H1 (cell line): Measurements from ENCODE around the gene UBN1. TPM values are rescaled to one million over a fixed set of nuclear protein-coding genes. Genes with fewer than 3 reads are reported as not detected.

Experiments used
- CTCF ChIA-PET: fragments of 300-600 bp; sonication (Branson Sonifier 250); formaldehyde crosslinking; loops from one replicate; lab custom pipeline; 2021; ENCODE audit not compliant: partially characterized antibody; lab: Charles Lee
- POLR2A ChIA-PET: fragments of 300-600 bp; sonication (Branson Sonifier 250); formaldehyde crosslinking; loops from one replicate; lab custom pipeline; 2021; ENCODE audit warnings: inconsistent platforms; ENCODE audit not compliant: partially characterized antibody; lab: Charles Lee
- DNase-seq, 2 experiments: peaks; one replicate each; pipeline versions ENCODE4 v3.0.0 to v3.0.0-alpha.2; 2010 to 2022; ENCODE audit warnings: low spot score in 2 of 2, low read depth in 1 of 2, mixed read lengths in 1 of 2
- FAIRE-seq: peaks from 2 replicates; lab custom pipeline; 2011; peaks lifted over from hg19 to GRCh38; lab: Jason Lieb, UNC
- H2AFZ ChIP-seq: 2 replicates; pipeline ENCODE4 v1.8.1; 2012; ENCODE audit warnings: low read length, inconsistent platforms
- H2AK5ac ChIP-seq: 2 replicates; pipeline ENCODE4 v1.6.1; 2013; ENCODE audit warnings: low read depth, low read length
- H2BK120ac ChIP-seq: replicated peaks from 2 replicates; pipeline ENCODE3; 2013; ENCODE audit warnings: low read depth, low read length, inconsistent platforms
- H2BK12ac ChIP-seq: 2 replicates; pipeline ENCODE4 v1.6.1; 2013; ENCODE audit warnings: low read depth, low read length
- H2BK15ac ChIP-seq: 2 replicates; pipeline ENCODE4 v1.6.1; 2013; ENCODE audit warnings: low read length
- H2BK20ac ChIP-seq: 2 replicates; pipeline ENCODE4 v1.6.1; 2013; ENCODE audit warnings: low read length
- H2BK5ac ChIP-seq: 2 replicates; pipeline ENCODE4 v1.6.1; 2013; ENCODE audit warnings: low read depth, low read length
- H3K14ac ChIP-seq: 2 replicates; pipeline ENCODE4 v1.6.1; 2013; ENCODE audit warnings: inconsistent platforms; ENCODE audit not compliant: insufficient read length
- H3K18ac ChIP-seq: 2 replicates; pipeline ENCODE4 v1.6.1; 2013; ENCODE audit warnings: low read length; ENCODE audit errors: extremely low read depth
- H3K23ac ChIP-seq: 2 replicates; pipeline ENCODE4 v1.6.1; 2013; ENCODE audit warnings: inconsistent platforms; ENCODE audit not compliant: insufficient read length
- H3K23me2 ChIP-seq: 2 replicates; pipeline ENCODE4 v1.6.1; 2013; ENCODE audit warnings: low read depth, low read length
- H3K27ac ChIP-seq: 2 replicates; pipeline ENCODE4 v1.6.1; 2011; ENCODE audit warnings: low read depth, low read length, inconsistent platforms
- H3K27me3 ChIP-seq, 4 experiments: replicated peaks in 1 of 4; 1 replicate in 1 of 4; 2 replicates in 3 of 4; pipeline versions ENCODE4 v1.6.1 to v1.8.1; 2011 to 2013; ENCODE audit warnings: low read length in 3 of 4, mild to moderate bottlenecking in 3 of 4, inconsistent platforms in 2 of 4, mixed read lengths in 2 of 4, moderate library complexity in 1 of 4; ENCODE audit not compliant: control insufficient read depth in 3 of 4, insufficient read depth in 3 of 4; ENCODE audit errors: extremely low read depth in 1 of 4
- H3K36me3 ChIP-seq, 4 experiments: 2 replicates each; pipeline versions ENCODE4 v1.6.1 to v1.8.1; 2011 to 2013; ENCODE audit warnings: mild to moderate bottlenecking in 4 of 4, low read length in 3 of 4, moderate library complexity in 2 of 4, control low read depth in 1 of 4, inconsistent platforms in 1 of 4; ENCODE audit not compliant: insufficient read depth in 4 of 4, control insufficient read depth in 2 of 4
- H3K4ac ChIP-seq: replicated peaks from 2 replicates; pipeline ENCODE3; 2013; ENCODE audit warnings: low read length, low read depth, mixed read lengths, inconsistent platforms; ENCODE audit not compliant: insufficient read length
- H3K4me1 ChIP-seq, 4 experiments: replicated peaks in 1 of 4; 1 replicate in 1 of 4; 2 replicates in 3 of 4; pipeline versions ENCODE4 v1.6.1 to v1.8.1; 2011 to 2013; ENCODE audit warnings: low read length in 3 of 4, inconsistent platforms in 2 of 4, mixed read lengths in 1 of 4; ENCODE audit not compliant: insufficient read depth in 4 of 4, control insufficient read depth in 3 of 4
- H3K4me2 ChIP-seq, 2 experiments: 2 replicates each; pipeline versions ENCODE4 v1.6.1 to v1.8.1; 2011 to 2013; ENCODE audit warnings: low read depth in 2 of 2, low read length in 2 of 2, control low read depth in 1 of 2, inconsistent platforms in 1 of 2, mild to moderate bottlenecking in 1 of 2; ENCODE audit not compliant: insufficient read depth in 1 of 2
- H3K4me3 ChIP-seq, 4 experiments: fragments of 200-600, 300-600 bp in 1 of 4; sonication (generic), shearing (Covaris generic), sonication (Bioruptor Twin) in 1 of 4; 2 replicates each; pipeline versions ENCODE4 v1.5.1 to v1.8.1; 2011 to 2016; ENCODE audit warnings: low read length in 4 of 4, low read depth in 3 of 4, control low read depth in 2 of 4, inconsistent platforms in 2 of 4, mild to moderate bottlenecking in 2 of 4, mixed read lengths in 1 of 4, moderate library complexity in 1 of 4; ENCODE audit not compliant: insufficient read depth in 2 of 4; ENCODE audit errors: extremely low read depth in 1 of 4
- H3K56ac ChIP-seq: replicated peaks from 2 replicates; pipeline ENCODE3; 2013; ENCODE audit warnings: low read depth, mild to moderate bottlenecking, mixed read lengths, low read length, inconsistent platforms; ENCODE audit not compliant: insufficient read length
- H3K79me1 ChIP-seq: 2 replicates; pipeline ENCODE4 v1.6.1; 2013; ENCODE audit warnings: low read depth, low read length, control low read depth
- H3K79me2 ChIP-seq, 2 experiments: 2 replicates each; pipeline versions ENCODE4 v1.6.1 to v1.8.1; 2012 to 2013; ENCODE audit warnings: low read length in 2 of 2, mild to moderate bottlenecking in 2 of 2, inconsistent platforms in 1 of 2; ENCODE audit not compliant: insufficient read depth in 2 of 2, control insufficient read depth in 1 of 2
- H3K9ac ChIP-seq, 4 experiments: replicated peaks in 1 of 4; 1 replicate in 1 of 4; 2 replicates in 3 of 4; pipeline versions ENCODE4 v1.6.1 to v1.8.1; 2011 to 2013; ENCODE audit warnings: low read depth in 3 of 4, low read length in 3 of 4, control low read depth in 2 of 4, mild to moderate bottlenecking in 2 of 4, moderate library complexity in 2 of 4, inconsistent platforms in 1 of 4; ENCODE audit errors: extremely low read depth in 1 of 4
- H3K9me3 ChIP-seq, 2 experiments: 2 replicates each; pipeline versions ENCODE4 v1.6.1 to v1.8.1; 2012 to 2013; ENCODE audit warnings: mild to moderate bottlenecking in 2 of 2, moderate library complexity in 2 of 2, control low read depth in 1 of 2, inconsistent platforms in 1 of 2, low read depth in 1 of 2, low read length in 1 of 2, mixed read lengths in 1 of 2; ENCODE audit not compliant: insufficient read depth in 2 of 2
- H4K20me1 ChIP-seq, 2 experiments: replicated peaks in 1 of 2; 2 replicates each; pipeline versions ENCODE3 to v1.8.1; 2011 to 2013; ENCODE audit warnings: inconsistent platforms in 2 of 2, low read length in 2 of 2, mild to moderate bottlenecking in 1 of 2; ENCODE audit not compliant: insufficient read depth in 2 of 2, control insufficient read depth in 1 of 2
- H4K5ac ChIP-seq: 2 replicates; pipeline ENCODE4 v1.6.1; 2013; ENCODE audit warnings: low read length, low read depth, mixed read lengths, inconsistent platforms; ENCODE audit not compliant: insufficient read length
- H4K8ac ChIP-seq: 2 replicates; pipeline ENCODE4 v1.8.0; 2013; ENCODE audit warnings: mild to moderate bottlenecking, moderate library complexity, low read length, inconsistent platforms; ENCODE audit not compliant: insufficient read depth; ENCODE audit errors: extremely low read depth
- H4K91ac ChIP-seq: replicated peaks from 2 replicates; pipeline ENCODE3; 2013; ENCODE audit warnings: low read length, mixed read lengths, inconsistent platforms; ENCODE audit not compliant: insufficient read length
- CBX5 ChIP-seq: fragments of 300-800, 300-1000 bp; sonication (generic); IDR thresholded peaks from 2 replicates; pipeline ENCODE4 v1.7.1; 2016; ENCODE audit warnings: antibody characterized with exemption, low read length, low read depth
- CEBPB ChIP-seq: IDR thresholded peaks from 2 replicates; pipeline ENCODE4 v1.6.1; 2012; ENCODE audit warnings: low read depth, low read length
- EZH2 ChIP-seq: fragments of 200-600 bp; sonication (generic); IDR thresholded peaks from 2 replicates; pipeline ENCODE4 v1.7.1; 2012; ENCODE audit warnings: low read depth, mild to moderate bottlenecking, moderate library complexity, low read length, inconsistent platforms; ENCODE audit not compliant: severe bottlenecking
- GABPA ChIP-seq: IDR thresholded peaks from 2 replicates; pipeline ENCODE4 v1.6.1; 2011; ENCODE audit warnings: mild to moderate bottlenecking, low read length, moderate library complexity, borderline replicate concordance; ENCODE audit not compliant: insufficient read depth
- JUN ChIP-seq: IDR thresholded peaks from 2 replicates; pipeline ENCODE4 v1.6.1; 2011; ENCODE audit warnings: low read depth, mild to moderate bottlenecking, improper control_type of control experiment, low read length
- NRF1 ChIP-seq: IDR thresholded peaks from 2 replicates; pipeline ENCODE4 v1.6.1; 2011; ENCODE audit warnings: mild to moderate bottlenecking, low read depth, low read length, improper control_type of control experiment
- PHF8 ChIP-seq: fragments of 200-600 bp; sonication (generic); conservative IDR thresholded peaks from 2 replicates; pipeline ENCODE4 v1.7.1; 2012; ENCODE audit warnings: low read depth, mild to moderate bottlenecking, inconsistent platforms, low read length, moderate library complexity
- POLR2AphosphoS5 ChIP-seq: IDR thresholded peaks from 2 replicates; pipeline ENCODE4 v1.6.1; 2011; ENCODE audit warnings: low read depth, low read length
- SP2 ChIP-seq: IDR thresholded peaks from 2 replicates; pipeline ENCODE4 v1.6.1; 2012; ENCODE audit warnings: mild to moderate bottlenecking, low read length, inconsistent platforms
- TAF7 ChIP-seq: optimal IDR thresholded peaks from 2 replicates; pipeline ENCODE3; 2011; ENCODE audit warnings: low read depth, mild to moderate bottlenecking, inconsistent platforms, low read length, moderate library complexity, borderline replicate concordance
- TBP ChIP-seq: IDR thresholded peaks from 2 replicates; pipeline ENCODE4 v1.6.1; 2011; ENCODE audit warnings: low read depth, low read length, improper control_type of control experiment
- TCF12 ChIP-seq: IDR thresholded peaks from 2 replicates; pipeline ENCODE4 v1.6.1; 2011; ENCODE audit warnings: low read depth, mild to moderate bottlenecking, low read length
- WGBS, 2 experiments: shearing (Covaris generic) in 1 of 2; methylation state at CpG; one replicate each; pipeline versions ENCODE4 v1.1.6 to v1.1.7; 2013 to 2015; ENCODE audit warnings: low lambda C conversion rate in 2 of 2, mixed read lengths in 2 of 2, inconsistent platforms in 1 of 2, low coverage in 1 of 2, missing lambda C conversion rate in 1 of 2; ENCODE audit not compliant: insufficient replicate concordance in 2 of 2, insufficient coverage in 1 of 2, insufficient read length in 1 of 2; ENCODE audit errors: extremely low coverage in 1 of 2, missing lambda C conversion rate in 1 of 2; 5-methylcytosine and 5-hydroxymethylcytosine counted together
- polyA plus RNA-seq, 7 experiments: library from polyadenylated mRNA; depleted of rRNA in 3 of 7; stranded (reverse) in 5 of 7; unstranded in 2 of 7; fragments of >200 nt in 5 of 7; fragments of 200-250 nt in 2 of 7; gene quantifications; 1 replicate in 5 of 7; 2 replicates in 1 of 7; 4 replicates in 1 of 7; pipeline versions ENCODE4 v1.2.1 to v1.2.3, GENCODE V29; 2011 to 2013; ENCODE audit warnings: missing spikeins in 2 of 7, mixed read lengths in 2 of 7
- total RNA-seq: library from RNA; stranded (reverse); fragmentation: NEBNext Ultra II Directional; extraction: Animal tissue kit (Norgen Biotek cat#: 25700); gene quantifications from 2 replicates; pipeline ENCODE4 v1.2.1, GENCODE V29; 2021

Gene UBN1
- total and polyA plus RNA-seq, 2 of the 8 experiments (the other 6 are each of a cell fraction or from before 2014, with no cell fraction given): 16.2 to 37.0 TPM

DNA sequence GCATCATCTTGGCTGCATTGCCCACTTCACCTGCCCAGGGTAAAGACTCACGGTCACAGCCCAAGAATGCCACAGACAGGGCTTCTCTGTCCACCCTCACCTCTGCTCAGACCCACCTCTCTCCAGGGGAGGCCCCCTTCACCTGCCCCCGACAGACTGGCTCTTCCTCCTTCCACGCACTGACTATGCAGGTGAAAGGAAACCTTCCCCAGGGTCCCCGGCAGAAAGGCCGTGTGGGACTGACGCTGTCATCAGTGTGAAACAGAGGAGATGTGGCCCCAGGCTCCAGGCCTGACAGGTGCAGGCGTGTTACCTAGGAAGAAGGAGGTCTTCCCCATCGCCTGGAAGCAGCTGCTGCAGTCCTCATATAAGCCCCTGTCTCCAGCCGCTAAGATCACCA lies 35.5 kb upstream of the UBN1 start:
- H3K79me2 ChIP-seq: no peaks in the 10 kb centered on the region
- H3K14ac ChIP-seq: no peak overlapping the region
- 85% methylated on average over 9 of the region's 9 CpGs; no CpG with 5 or more reads in 1 of the 2 experiments for WGBS, 2 experiments
- FAIRE-seq (no peak), DNase-seq (no peak)
- no peak overlapping the region for H4K8ac ChIP-seq
- H2AFZ ChIP-seq: no peak overlapping the region
- no peak overlapping the region for H3K18ac ChIP-seq
- H3K4me2 ChIP-seq: no peak overlapping the region
- H3K56ac ChIP-seq: no peak overlapping the region
- no peaks in the 10 kb centered on the region for H3K79me1 ChIP-seq
- no peaks in the 10 kb centered on the region for H3K9me3 ChIP-seq
- H4K5ac ChIP-seq: no peak overlapping the region
- no peak overlapping the region for H3K4me3 ChIP-seq
- H3K23ac ChIP-seq: no peak overlapping the region
- H2BK15ac ChIP-seq: no peak overlapping the region
- POLR2A ChIA-PET: interaction anchor here (0.7 to 1.4 kb wide), 5 partner anchors 10 to 38 kb away, joined by 3 to 5 read pairs (median 3); partner anchors contain the start of gene ROGDI
- no peak overlapping the region for H3K27ac ChIP-seq
- no peak overlapping the region for H2BK5ac ChIP-seq
- CTCF ChIA-PET: interaction anchor here (0.6 kb wide), 3 partner anchors 82 to 1033 kb away, joined by 3 read pairs; no protein-coding TSS in a partner anchor
- no peaks in the 10 kb centered on the region for H3K4me1 ChIP-seq
- peaks cover 0 to 6% of the 10 kb centered on the region in 2 experiments for H4K20me1 ChIP-seq
- no peak overlapping the region for H3K4ac ChIP-seq
- no peaks in the 10 kb centered on the region for H3K27me3 ChIP-seq
- H2BK12ac ChIP-seq: no peak overlapping the region
- H2BK120ac ChIP-seq: no peak overlapping the region
- H2AK5ac ChIP-seq: no peak overlapping the region
- no peak overlapping the region for H3K9ac ChIP-seq
- TF ChIP-seq CEBPB: no peak
- no peak for TF ChIP-seq NRF1
- TF ChIP-seq POLR2AphosphoS5: no peak
- no peak for TF ChIP-seq JUN
- no peak for TF ChIP-seq EZH2
- no peak for TF ChIP-seq TCF12
- TF ChIP-seq GABPA: no peak
- TF ChIP-seq CBX5: no peak
- no peak for TF ChIP-seq PHF8
- no peak for TF ChIP-seq TBP
- TF ChIP-seq SP2: no peak
- TF ChIP-seq TAF7: no peak
- H4K91ac ChIP-seq: no peak overlapping the region
- no peak overlapping the region for H2BK20ac ChIP-seq
- peaks cover 10 to 52% (median 39%) of the 10 kb centered on the region in 4 experiments for H3K36me3 ChIP-seq
- H3K23me2 ChIP-seq: no peaks in the 10 kb centered on the region
